Transverse colon (tissue), 4 donors: ENCODE data around the gene TMEM235. TPM values are rescaled to one million over a fixed set of nuclear protein-coding genes. Genes with fewer than 3 reads are reported as not detected.

Source experiments
- DNase-seq: peaks from one replicate; pipeline ENCODE4 v3.0.0-alpha.2; 2019
- H3K27ac ChIP-seq, 4 donors: fragments of 200-600 bp; sonication (generic); 2 replicates each; pipeline ENCODE4 v1.5.1; 2016 to 2018; ENCODE audit warnings: inconsistent platforms in 4 of 4
- H3K27me3 ChIP-seq: fragments of 200-600 bp; sonication (generic); 2 replicates; pipeline ENCODE4 v1.5.1; 2017; ENCODE audit warnings: inconsistent platforms
- H3K36me3 ChIP-seq, 4 donors: fragments of 200-600 bp; sonication (generic); 2 replicates each; pipeline ENCODE4 v1.5.1; 2017 to 2019; ENCODE audit warnings: inconsistent platforms in 4 of 4
- H3K4me1 ChIP-seq, 4 donors: fragments of 200-600 bp; sonication (generic); 2 replicates each; pipeline ENCODE4 v1.5.1; 2017 to 2020; ENCODE audit warnings: inconsistent platforms in 4 of 4
- H3K4me3 ChIP-seq, 4 donors: fragments of 200-600 bp; sonication (generic); 1 replicate in 1 of 4; 2 replicates in 3 of 4; pipeline versions ENCODE4 v1.5.1 to v1.6.1; 2017 to 2019; ENCODE audit warnings: inconsistent platforms in 4 of 4
- H3K9me3 ChIP-seq, 2 donors: fragments of 200-600 bp; sonication (generic); 2 replicates each; pipeline ENCODE4 v1.5.1; 2017 to 2019; ENCODE audit warnings: inconsistent platforms in 2 of 2
- CTCF ChIP-seq, 5 experiments: fragments of 200-600 bp in 3 of 5; fragments of 450-650 bp in 2 of 5; sonication (generic) in 3 of 5; IDR thresholded peaks; 1 replicate in 2 of 5; 2 replicates in 3 of 5; pipeline ENCODE4 v1.5.1; 2016 to 2017; ENCODE audit warnings: antibody characterized with exemption in 5 of 5, inconsistent platforms in 3 of 5, mild to moderate bottlenecking in 2 of 5, moderate library complexity in 1 of 5
- EP300 ChIP-seq: sonication (generic); formaldehyde crosslinking; IDR thresholded peaks from one replicate; pipeline ENCODE4 v1.6.1; 2017; ENCODE audit warnings: antibody characterized with exemption, low read depth
- POLR2A ChIP-seq: fragments of 450-650 bp; IDR thresholded peaks from one replicate; pipeline ENCODE4 v1.6.1; 2016; ENCODE audit warnings: antibody characterized with exemption, mild to moderate bottlenecking, moderate library complexity
- POLR2AphosphoS5 ChIP-seq, 3 donors: sonication (generic); formaldehyde crosslinking; IDR thresholded peaks; one replicate each; pipeline ENCODE4 v1.6.1; 2016; ENCODE audit warnings: antibody characterized with exemption in 3 of 3
- WGBS, 2 donors: methylation state at CpG; one replicate each; pipeline ENCODE4 v1.1.5; 2018; ENCODE audit warnings: low coverage in 1 of 2; 5-methylcytosine and 5-hydroxymethylcytosine counted together
- in situ Hi-C, 4 donors: fragments of 200-750 bp; cut with MboI; loops; one replicate each; pipeline versions ENCODE4 v1.15.0 to v1.15.1; 2017; ENCODE audit warnings: low sequenced_read_pairs in 3 of 4, low pct_ligation_motif_present in 1 of 4, low pct_unique_long_range_greater_than_20kb in 1 of 4
- intact Hi-C: fragments of 100-400 bp; cut with DNase I; formaldehyde crosslinking; loops from one replicate; pipeline ENCODE4 v1.15.1; 2023; ENCODE audit warnings: low total_unique reads
- total RNA-seq, 4 donors: library from RNA; depleted of rRNA; stranded (reverse); fragments of >200 nt; gene quantifications; one replicate each; pipeline ENCODE4 v1.1.0, GENCODE V29; 2016

The TMEM235 gene
- total RNA-seq, 4 donors from 2014 or later = not detected

GRCh38 chr17:78266231-78266631 lies 34.8 kb downstream of the TMEM235 start:
- TF ChIP-seq EP300 = no peak
- no peak for TF ChIP-seq POLR2AphosphoS5 (IDR thresholded peaks at IDR 0.05)
- no peak for TF ChIP-seq CTCF (IDR thresholded peaks at IDR 0.05)
- no peak for TF ChIP-seq POLR2A
- Histone ChIP-seq H3K9me3 (no peaks in the 10 kb centered on the region), H3K27me3 (peaks cover 26% of the 10 kb centered on the region), H3K36me3 (no peaks in the 10 kb centered on the region), H3K27ac (no peak overlapping the region), H3K4me1 (peaks cover 0 to 25% (median 3%) of the 10 kb centered on the region in 4 donors), H3K4me3 (no peak overlapping the region)
- intact Hi-C loops (no loop called here), in situ Hi-C loops (no loop called here)
- no peak for DNase-seq
- WGBS, 2 donors = 50 to 51% methylated on average over 2 to 6 of the region's 6 CpGs

- Histone ChIP-seq H3K36me3 (no peaks in the 10 kb centered on the region), H3K4me1 (peaks cover 0 to 25% (median 3%) of the 10 kb centered on the region in 4 donors), H3K9me3 (no peaks in the 10 kb centered on the region), H3K4me3 (no peak overlapping the region), H3K27ac (no peak overlapping the region), H3K27me3 (peaks cover 26% of the 10 kb centered on the region)
- intact Hi-C loops (no loop called here), in situ Hi-C loops (no loop called here)
- WGBS, 2 donors = 85% methylated on average over 9 of the region's 9 CpGs; no CpG with 5 or more reads in 1 of the 2 donors
- TF ChIP-seq CTCF (IDR thresholded peaks at IDR 0.05) = no peak
- TF ChIP-seq POLR2A = no peak
- no peak for TF ChIP-seq POLR2AphosphoS5 (IDR thresholded peaks at IDR 0.05)
- TF ChIP-seq EP300 = no peak
- no peak for DNase-seq
Measured at GRCh38 chr17:78266771-78267170, 35.3 kb downstream of the TMEM235 start.

GRCh38 chr17:78267253-78268073 lies 36.0 kb downstream of the TMEM235 start:
- WGBS, 2 donors = 60 to 80% methylated on average over 2 to 26 of the region's 26 CpGs
- intact Hi-C loops = no loop called here
- H3K4me1 ChIP-seq = peaks cover 0 to 29% (median 4%) of the 10 kb centered on the region in 4 donors

More at GRCh38 chr17:78267253-78268073, 36.0 kb downstream of the TMEM235 start:
- DNase-seq = no peak
- in situ Hi-C loops = no loop called here
- Histone ChIP-seq H3K9me3 (no peaks in the 10 kb centered on the region), H3K27me3 (peaks cover 26% of the 10 kb centered on the region), H3K27ac (no peak overlapping the region), H3K4me3 (no peak overlapping the region), H3K36me3 (no peaks in the 10 kb centered on the region)
- TF ChIP-seq EP300 (no peak), POLR2A (no peak), POLR2AphosphoS5 (IDR thresholded peaks at IDR 0.05) (no peak), CTCF (IDR thresholded peaks at IDR 0.05) (no peak)
